IMR-90 (cell line): ENCODE results near the gene COL24A1. TPM values are rescaled to one million over a fixed set of nuclear protein-coding genes. Genes with fewer than 3 reads are reported as not detected.

Experiments
- ATAC-seq: fragments of 200-7000 bp; cut with Tn5 transposase; 2 replicates; pipeline ENCODE4 v1.9.1; 2020; ENCODE audit warnings: low read depth, mild to moderate bottlenecking, moderate library complexity
- BruUV-seq: library from RNA; stranded (reverse); fragments of 400-500 nt; replicated peaks from 2 replicates; lab custom pipeline; 2021; lab: Mats Ljungman, UMichigan
- CTCF ChIA-PET: fragments of 300-600 bp; formaldehyde crosslinking; extraction: SDS; loops from one replicate; lab custom pipeline; 2021; ENCODE audit warnings: antibody characterized with exemption; lab: Yijun Ruan, JAX
- POLR2A ChIA-PET: fragments of 300-600 bp; sonication (Branson Sonifier 250); formaldehyde crosslinking; loops from one replicate; lab custom pipeline; 2022; ENCODE audit warnings: antibody characterized with exemption; ENCODE audit not compliant: unreplicated experiment; lab: Charles Lee
- DNase-seq: peaks from one replicate; pipeline ENCODE4 v3.0.0; 2013
- H2AFZ ChIP-seq: replicated peaks from 2 replicates; pipeline ENCODE3; 2013; ENCODE audit warnings: low read length, mild to moderate bottlenecking; ENCODE audit not compliant: poor library complexity
- H2AK5ac ChIP-seq: 2 replicates; pipeline ENCODE4 v1.6.1; 2013; ENCODE audit warnings: low read depth, low read length, inconsistent platforms
- H2AK9ac ChIP-seq: replicated peaks from 2 replicates; pipeline ENCODE3; 2013; ENCODE audit warnings: mild to moderate bottlenecking, low read depth, low read length, moderate library complexity; ENCODE audit not compliant: poor library complexity
- H2BK120ac ChIP-seq: 2 replicates; pipeline ENCODE4 v1.6.1; 2013; ENCODE audit warnings: low read depth, low read length, inconsistent platforms
- H2BK15ac ChIP-seq: 3 replicates; pipeline ENCODE4 v1.6.1; 2013; ENCODE audit warnings: low read depth, low read length, inconsistent platforms
- H2BK20ac ChIP-seq: 2 replicates; pipeline ENCODE4 v1.6.1; 2013; ENCODE audit warnings: low read depth, mild to moderate bottlenecking, inconsistent platforms, low read length, moderate library complexity
- H2BK5ac ChIP-seq: 2 replicates; pipeline ENCODE4 v1.6.1; 2013; ENCODE audit warnings: mild to moderate bottlenecking, low read depth, low read length, inconsistent platforms; ENCODE audit not compliant: poor library complexity, severe bottlenecking
- H3K14ac ChIP-seq: replicated peaks from 2 replicates; pipeline ENCODE4 v1.6.1; 2013; ENCODE audit warnings: low read depth, low read length, inconsistent platforms
- H3K18ac ChIP-seq: 2 replicates; pipeline ENCODE4 v1.6.1; 2013; ENCODE audit warnings: low read depth, low read length, control low read depth
- H3K23ac ChIP-seq: 2 replicates; pipeline ENCODE4 v1.6.1; 2013; ENCODE audit warnings: low read depth, low read length, inconsistent platforms
- H3K27ac ChIP-seq: 2 replicates; pipeline ENCODE4 v1.5.1; 2013; ENCODE audit warnings: mild to moderate bottlenecking, control low read depth, low read length; ENCODE audit not compliant: insufficient read depth
- H3K27me3 ChIP-seq: 2 replicates; pipeline ENCODE4 v1.6.1; 2013; ENCODE audit warnings: low read length; ENCODE audit not compliant: control insufficient read depth, insufficient read depth
- H3K36me3 ChIP-seq: 2 replicates; pipeline ENCODE4 v1.6.1; 2013; ENCODE audit warnings: low read length, mixed read lengths; ENCODE audit not compliant: control insufficient read depth, insufficient read depth
- H3K4ac ChIP-seq: 2 replicates; pipeline ENCODE4 v1.6.1; 2013; ENCODE audit warnings: low read depth, low read length, inconsistent platforms
- H3K4me1 ChIP-seq: 2 replicates; pipeline ENCODE4 v1.6.1; 2013; ENCODE audit warnings: low read length, mixed read lengths; ENCODE audit not compliant: control insufficient read depth, insufficient read depth
- H3K4me2 ChIP-seq: 2 replicates; pipeline ENCODE4 v1.6.1; 2013; ENCODE audit warnings: low read depth, mild to moderate bottlenecking, control low read depth, low read length, moderate library complexity
- H3K4me3 ChIP-seq: 2 replicates; pipeline ENCODE4 v1.5.1; 2013; ENCODE audit warnings: low read depth, mild to moderate bottlenecking, control low read depth, low read length, moderate library complexity; ENCODE audit not compliant: insufficient read depth
- H3K56ac ChIP-seq: 2 replicates; pipeline ENCODE4 v1.6.1; 2013; ENCODE audit warnings: low read length, inconsistent platforms; ENCODE audit not compliant: insufficient read depth; ENCODE audit errors: extremely low read depth
- H3K79me1 ChIP-seq, 2 experiments: 2 replicates each; pipeline ENCODE4 v1.6.1; 2013; ENCODE audit warnings: low read length in 2 of 2, inconsistent platforms in 1 of 2, low read depth in 1 of 2
- H3K9ac ChIP-seq: 2 replicates; pipeline ENCODE4 v1.6.1; 2013; ENCODE audit warnings: low read depth, low read length, control low read depth
- H3K9me1 ChIP-seq: 2 replicates; pipeline ENCODE4 v1.6.1; 2013; ENCODE audit warnings: low read length, inconsistent platforms; ENCODE audit not compliant: insufficient read depth
- H3K9me3 ChIP-seq: 2 replicates; pipeline ENCODE4 v1.6.1; 2013; ENCODE audit warnings: low read length; ENCODE audit not compliant: control insufficient read depth, insufficient read depth
- H4K20me1 ChIP-seq: 2 replicates; pipeline ENCODE4 v1.6.1; 2013; ENCODE audit warnings: low read length, inconsistent platforms; ENCODE audit not compliant: insufficient read depth
- H4K5ac ChIP-seq: 2 replicates; pipeline ENCODE4 v1.6.1; 2013; ENCODE audit warnings: mild to moderate bottlenecking, low read depth, low read length, control low read depth
- H4K8ac ChIP-seq, 2 experiments: 2 replicates each; pipeline ENCODE4 v1.6.1; 2013; ENCODE audit warnings: low read depth in 2 of 2, low read length in 2 of 2, control low read depth in 1 of 2, inconsistent platforms in 1 of 2
- H4K91ac ChIP-seq: 2 replicates; pipeline ENCODE4 v1.6.1; 2013; ENCODE audit warnings: low read depth, low read length, inconsistent platforms; ENCODE audit not compliant: insufficient read depth
- BHLHE40 ChIP-seq: fragments of 150-350 bp; IDR thresholded peaks from 2 replicates; pipeline ENCODE4 v1.6.1; 2016; ENCODE audit warnings: mild to moderate bottlenecking, low read depth, low read length
- CEBPB ChIP-seq: IDR thresholded peaks from 2 replicates; pipeline ENCODE4 v1.6.1; 2012; ENCODE audit warnings: low read depth, low read length, improper control_type of control experiment
- CHD1 ChIP-seq: IDR thresholded peaks from 2 replicates; pipeline ENCODE4 v1.6.1; 2012; ENCODE audit warnings: low read depth, low read length, improper control_type of control experiment
- FOS ChIP-seq: fragments of 150-350 bp; IDR thresholded peaks from 2 replicates; pipeline ENCODE4 v1.6.1; 2016; ENCODE audit warnings: low read depth, low read length
- MAFK ChIP-seq: IDR thresholded peaks from 2 replicates; pipeline ENCODE4 v1.6.1; 2012; ENCODE audit warnings: low read depth, low read length, improper control_type of control experiment
- MAZ ChIP-seq: IDR thresholded peaks from 2 replicates; pipeline ENCODE4 v1.6.1; 2012; ENCODE audit warnings: low read depth, mild to moderate bottlenecking, low read length, improper control_type of control experiment, moderate library complexity, borderline replicate concordance
- MXI1 ChIP-seq: IDR thresholded peaks from 2 replicates; pipeline ENCODE4 v1.6.1; 2012; ENCODE audit warnings: low read depth, mild to moderate bottlenecking, low read length, moderate library complexity, borderline replicate concordance
- NFE2L2 ChIP-seq: fragments of 150-350 bp; IDR thresholded peaks from 2 replicates; pipeline ENCODE4 v1.6.1; 2016; ENCODE audit warnings: low read depth, mild to moderate bottlenecking, low read length
- POLR2A ChIP-seq: IDR thresholded peaks from 2 replicates; pipeline ENCODE4 v1.6.1; 2012; ENCODE audit warnings: mild to moderate bottlenecking, low read depth, low read length
- RAD21 ChIP-seq: IDR thresholded peaks from 2 replicates; pipeline ENCODE4 v1.6.1; 2012; ENCODE audit warnings: low read length, improper control_type of control experiment
- RCOR1 ChIP-seq: IDR thresholded peaks from 2 replicates; pipeline ENCODE4 v1.6.1; 2012; ENCODE audit warnings: mild to moderate bottlenecking, low read length, improper control_type of control experiment; ENCODE audit not compliant: insufficient replicate concordance
- RFX5 ChIP-seq: IDR thresholded peaks from 2 replicates; pipeline ENCODE4 v1.8.0; 2012; ENCODE audit warnings: low read depth, mild to moderate bottlenecking, low read length, moderate library complexity
- USF2 ChIP-seq: fragments of 150-350 bp; IDR thresholded peaks from 2 replicates; pipeline ENCODE4 v1.6.1; 2017; ENCODE audit warnings: mild to moderate bottlenecking, antibody characterized with exemption, low read length, low read depth
- WGBS, 2 experiments: methylation state at CpG; one replicate each; pipeline versions ENCODE4 v1.1.5 to v1.1.7; 2013; ENCODE audit warnings: missing lambda C conversion rate in 2 of 2; ENCODE audit not compliant: insufficient read length in 1 of 2; ENCODE audit errors: extremely low coverage in 2 of 2; 5-methylcytosine and 5-hydroxymethylcytosine counted together
- dilution Hi-C: fragments of 300-500 bp; cut with HindIII; formaldehyde crosslinking; loops from one replicate; pipeline ENCODE4 v1.14.3; 2018; ENCODE audit warnings: low sequenced_read_pairs; ENCODE audit not compliant: unreplicated experiment
- in situ Hi-C: fragments of 300-500 bp; cut with MboI; formaldehyde crosslinking; loops from 3 replicates; pipeline ENCODE4 v1.14.3; 2019; ENCODE audit warnings: low sequenced_read_pairs, inconsistent platforms, mixed read lengths
- intact Hi-C: fragments of 100-400 bp; cut with micrococcal nuclease; formaldehyde crosslinking; loops from 2 replicates; pipeline ENCODE4 v1.10.0; 2022
- polyA plus RNA-seq, 3 experiments: library from polyadenylated mRNA; depleted of rRNA; stranded (reverse); fragments of >200 nt; gene quantifications; 2 replicates each; pipeline ENCODE4 v1.2.3, GENCODE V29; 2012; ENCODE audit warnings: low replicate concordance in 1 of 3
- total RNA-seq: library from RNA; depleted of rRNA; stranded (reverse); fragments of >200 nt; gene quantifications from 2 replicates; pipeline ENCODE4 v1.2.3, GENCODE V29; 2012
- TF ChIP-seq, protein P1 (sequence below): conservative IDR thresholded peaks from 2 replicates; pipeline ENCODE4 v1.5.1; 2012; ENCODE audit warnings: mild to moderate bottlenecking, low read depth, low read length, improper control_type of control experiment
- TF ChIP-seq, protein P2 (sequence below): fragments of 150-350 bp; IDR thresholded peaks from 2 replicates; pipeline ENCODE4 v1.6.1; 2016; ENCODE audit warnings: low read depth, mild to moderate bottlenecking, low read length, moderate library complexity, borderline replicate concordance

COL24A1 gene
- total and polyA plus RNA-seq, 2 of the 4 experiments (the other 2 are of a cell fraction): 1.4 to 2.2 TPM

DNA sequence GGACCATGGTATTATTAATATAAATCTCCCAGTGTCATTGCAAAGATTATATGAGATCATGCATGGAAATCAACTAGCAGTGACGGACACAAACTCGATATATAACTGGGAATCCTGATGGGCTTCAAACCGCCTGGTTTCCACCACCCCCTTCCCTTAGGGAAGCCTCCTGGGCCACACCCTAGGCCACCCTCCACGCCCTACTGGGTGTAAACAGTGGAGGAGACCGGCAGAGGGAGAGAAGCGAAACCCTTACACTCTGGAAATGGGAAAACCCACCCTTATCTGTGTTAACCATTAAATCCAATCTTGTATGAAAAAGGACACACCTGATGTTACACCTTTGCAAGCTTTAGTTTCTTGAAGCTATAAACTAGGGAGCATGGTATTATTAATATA lies 447.7 kb downstream of the COL24A1 start:
- Histone ChIP-seq H3K36me3 (peaks cover 5% of the 10 kb centered on the region; the same call in 1 of the 2 replicates), H3K4ac (peak overlapping the region; percentile 74; the same call in 1 of the 2 replicates), H3K56ac (peak overlapping the region; percentile 63; the same call in 1 of the 2 replicates), H2AK5ac (no peak overlapping the region), H2BK20ac (no peak overlapping the region), H4K20me1 (no peaks in the 10 kb centered on the region), H2AK9ac (peak overlapping the region; percentile 62), H3K4me1 (peaks cover 1% of the 10 kb centered on the region; the same call in 1 of the 2 replicates), H3K23ac (no peak overlapping the region), H3K4me3 (no peak overlapping the region), H4K5ac (peak overlapping the region; percentile 85), H3K18ac (no peak overlapping the region), H4K8ac (peak overlapping the region; percentile 87 to 97), H2BK5ac (peak overlapping the region; percentile 85), H2AFZ (peak overlapping the region; percentile 92), H3K79me1 (peaks cover 21 to 31% of the 10 kb centered on the region in 2 experiments), H3K4me2 (peak overlapping the region; percentile 83; the same call in 1 of the 2 replicates), H3K9me3 (0 out of 2 replicates have a peak, but pooled peaks cover 2% of the 10 kb centered on the region), H2BK15ac (no peak overlapping the region), H3K9ac (peak overlapping the region; percentile 86; the same call in 1 of the 2 replicates), H2BK120ac (no peak overlapping the region), H3K14ac (peak overlapping the region; percentile 88), H3K9me1 (no peaks in the 10 kb centered on the region), H4K91ac (peak overlapping the region; percentile 65), H3K27me3 (no peaks in the 10 kb centered on the region), H3K27ac (no peak overlapping the region)
- no peak for DNase-seq
- ChIA-PET POLR2A (interaction anchor here (0.5 to 1.0 kb wide), 6 partner anchors 33 to 307 kb away, joined by 3 to 13 read pairs (median 4); partner anchors contain the start of gene CCN1), CTCF (interaction anchor here (0.6 to 1.3 kb wide), 11 partner anchors 9 to 663 kb away, joined by 3 to 8 read pairs (median 4); no protein-coding TSS in a partner anchor)
- ATAC-seq: no peak
- intact Hi-C loops (loop anchor here (1.0 to 10.0 kb wide), 6 partner anchors 141 to 646 kb away; partner anchors contain the start of gene COL24A1), in situ Hi-C loops (loop anchor here (25.0 kb wide), 2 partner anchors 178 to 1003 kb away; partner anchors contain the start of gene SH3GLB1), dilution Hi-C loops (no loop called here)
- no CpG with 5 or more reads among the region's 6 CpGs for WGBS, 2 experiments
- BruUV-seq: no TSS peak
- no peak for TF ChIP-seq FOS
- TF ChIP-seq POLR2A: no peak
- no peak for TF ChIP-seq MAZ
- no peak for TF ChIP-seq RCOR1
- no peak for TF ChIP-seq RFX5
- TF ChIP-seq CHD1: no peak
- no peak for TF ChIP-seq RAD21
- TF ChIP-seq, protein P1, sequence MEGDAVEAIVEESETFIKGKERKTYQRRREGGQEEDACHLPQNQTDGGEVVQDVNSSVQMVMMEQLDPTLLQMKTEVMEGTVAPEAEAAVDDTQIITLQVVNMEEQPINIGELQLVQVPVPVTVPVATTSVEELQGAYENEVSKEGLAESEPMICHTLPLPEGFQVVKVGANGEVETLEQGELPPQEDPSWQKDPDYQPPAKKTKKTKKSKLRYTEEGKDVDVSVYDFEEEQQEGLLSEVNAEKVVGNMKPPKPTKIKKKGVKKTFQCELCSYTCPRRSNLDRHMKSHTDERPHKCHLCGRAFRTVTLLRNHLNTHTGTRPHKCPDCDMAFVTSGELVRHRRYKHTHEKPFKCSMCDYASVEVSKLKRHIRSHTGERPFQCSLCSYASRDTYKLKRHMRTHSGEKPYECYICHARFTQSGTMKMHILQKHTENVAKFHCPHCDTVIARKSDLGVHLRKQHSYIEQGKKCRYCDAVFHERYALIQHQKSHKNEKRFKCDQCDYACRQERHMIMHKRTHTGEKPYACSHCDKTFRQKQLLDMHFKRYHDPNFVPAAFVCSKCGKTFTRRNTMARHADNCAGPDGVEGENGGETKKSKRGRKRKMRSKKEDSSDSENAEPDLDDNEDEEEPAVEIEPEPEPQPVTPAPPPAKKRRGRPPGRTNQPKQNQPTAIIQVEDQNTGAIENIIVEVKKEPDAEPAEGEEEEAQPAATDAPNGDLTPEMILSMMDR: no peak
- TF ChIP-seq, protein P2, sequence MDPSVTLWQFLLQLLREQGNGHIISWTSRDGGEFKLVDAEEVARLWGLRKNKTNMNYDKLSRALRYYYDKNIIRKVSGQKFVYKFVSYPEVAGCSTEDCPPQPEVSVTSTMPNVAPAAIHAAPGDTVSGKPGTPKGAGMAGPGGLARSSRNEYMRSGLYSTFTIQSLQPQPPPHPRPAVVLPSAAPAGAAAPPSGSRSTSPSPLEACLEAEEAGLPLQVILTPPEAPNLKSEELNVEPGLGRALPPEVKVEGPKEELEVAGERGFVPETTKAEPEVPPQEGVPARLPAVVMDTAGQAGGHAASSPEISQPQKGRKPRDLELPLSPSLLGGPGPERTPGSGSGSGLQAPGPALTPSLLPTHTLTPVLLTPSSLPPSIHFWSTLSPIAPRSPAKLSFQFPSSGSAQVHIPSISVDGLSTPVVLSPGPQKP: no peak
- TF ChIP-seq MXI1: no peak
- TF ChIP-seq BHLHE40: no peak
- no peak for TF ChIP-seq USF2
- TF ChIP-seq NFE2L2: no peak
- no peak for TF ChIP-seq MAFK
- no peak for TF ChIP-seq CEBPB
